HuH-7.5 (cell line): ENCODE results near the gene DPYD.
A peak's percentile ranks its signal among the peaks of the same experiment; 100 is the strongest.

Experiments used
- DNase-seq: peaks from one replicate; pipeline ENCODE4 v3.0.0; 2011; ENCODE audit warnings: low spot score

DPYD gene

GRCh38 chr1:97920832-97921571, at the start of gene DPYD:
Gene DPYD (minus strand): TSS chr1:97921034. CDS start chr1:97920922, 112 bp downstream.
- peak; percentile 48 for DNase-seq

DNA sequence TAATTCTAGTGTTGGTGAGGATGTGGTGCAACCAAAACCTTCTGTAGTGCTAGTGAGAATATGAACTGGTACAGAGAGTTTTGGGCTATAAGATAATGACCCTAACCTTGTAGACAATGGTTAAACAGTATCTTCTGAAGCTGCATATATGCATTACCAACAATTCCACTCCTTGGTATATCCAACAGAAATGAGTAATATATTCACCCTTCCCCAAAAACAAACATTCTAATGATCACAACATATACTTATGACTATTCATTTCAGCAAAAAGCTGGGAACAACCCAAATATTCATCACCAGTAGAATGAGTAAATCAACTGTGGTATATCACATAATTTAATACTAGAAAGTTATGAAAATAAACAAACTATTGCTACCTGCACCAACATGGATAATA, 39.6 kb upstream of the DPYD start:
- DNase-seq = no peak

DNA sequence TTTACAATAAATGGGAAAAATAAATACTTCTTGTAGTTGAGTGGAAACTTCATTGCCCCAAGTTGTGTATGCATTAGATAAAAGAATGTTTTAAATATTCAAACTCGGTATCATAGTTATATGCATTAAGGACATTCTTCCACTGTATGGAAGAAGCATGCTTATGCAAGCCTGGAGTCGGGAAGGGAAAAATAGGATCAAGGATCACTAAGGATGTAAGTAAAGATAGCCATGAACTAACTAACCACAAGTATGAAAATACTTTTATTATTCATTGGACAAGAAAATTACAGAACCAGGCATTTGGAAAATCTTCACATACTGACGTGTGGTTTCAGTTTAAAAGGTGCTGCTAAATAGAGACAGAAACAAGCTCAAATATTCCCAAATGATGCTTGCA, 26.9 kb upstream of the DPYD start:
- no peak for DNase-seq

GRCh38 chr1:97943354-97943753, 22.5 kb upstream of the DPYD start:
- DNase-seq = no peak

DNA sequence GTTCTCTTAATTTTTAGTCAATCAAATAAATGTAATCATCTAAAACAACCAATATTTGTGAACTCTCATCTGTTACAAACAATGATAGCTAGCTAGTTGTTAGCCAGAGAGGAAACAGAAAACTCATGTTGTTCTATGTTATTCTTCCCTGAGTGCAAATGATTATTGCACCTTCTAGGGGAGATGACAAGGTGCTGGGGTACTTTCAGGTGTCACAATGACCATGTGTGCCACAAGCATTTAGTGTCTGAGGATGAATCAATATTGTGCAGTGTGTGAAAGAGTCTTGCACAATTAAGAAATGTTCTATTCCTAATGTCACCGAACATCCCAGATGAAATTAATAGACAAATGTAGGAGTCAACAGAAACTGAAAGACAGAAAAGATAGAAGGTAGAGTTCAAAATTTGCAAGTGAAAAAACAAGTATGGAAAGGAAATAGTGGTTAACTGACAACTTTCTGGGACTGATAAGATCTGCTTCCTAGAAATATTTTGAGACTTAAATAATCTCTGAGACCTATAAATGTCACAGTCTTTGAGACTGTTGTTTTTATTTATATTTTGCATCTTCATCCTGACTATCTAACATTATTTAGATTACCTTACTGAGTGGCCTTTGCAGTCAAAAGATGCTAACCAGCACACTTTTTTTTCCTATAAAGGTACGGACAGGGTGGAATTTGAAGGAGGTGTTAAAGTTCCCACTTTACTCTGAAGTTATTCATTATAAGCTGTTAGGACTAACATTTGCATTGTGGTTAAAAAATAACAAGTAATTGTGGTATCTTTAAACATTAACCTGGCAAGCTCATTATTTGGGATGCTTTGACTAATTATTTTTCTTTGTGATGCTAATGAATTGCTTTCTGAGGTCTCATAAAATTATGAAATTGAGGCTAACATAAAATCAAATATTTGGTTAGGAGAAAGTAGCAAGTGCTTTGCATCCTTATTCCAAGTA, 21.6 kb upstream of the DPYD start:
- DNase-seq = no peak

GRCh38 chr1:97938285-97938642, 17.4 kb upstream of the DPYD start:
- no peak for DNase-seq

DNA sequence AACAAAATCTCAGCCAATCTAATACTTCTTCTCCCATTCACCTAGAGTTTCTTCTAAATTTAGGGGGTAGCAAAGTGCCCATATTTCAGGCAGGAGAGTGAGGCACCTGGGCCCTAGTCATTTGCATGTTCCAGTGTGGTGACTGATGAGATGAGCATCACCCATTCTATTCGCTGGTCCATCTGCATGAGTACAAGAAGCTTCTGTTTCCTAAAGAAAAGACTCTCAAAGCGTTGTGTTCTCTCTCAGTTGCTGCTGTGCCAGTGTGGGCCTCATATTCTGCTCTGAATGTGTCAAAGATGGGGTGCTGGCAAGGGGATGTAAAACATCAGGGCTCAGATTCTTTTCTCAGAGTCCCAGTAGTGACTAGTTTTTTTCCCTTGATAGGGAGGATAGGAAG, 16.1 kb upstream of the DPYD start:
- DNase-seq = no peak

- DNase-seq = no peak
Measured at GRCh38 chr1:97934491-97934890, 13.7 kb upstream of the DPYD start.

GRCh38 chr1:97929874-97930851, 9.3 kb upstream of the DPYD start:
- DNase-seq = peak; percentile 15

- DNase-seq = no peak
Measured at GRCh38 chr1:97926017-97926708, 5.3 kb upstream of the DPYD start.

- no peak for DNase-seq
Measured at GRCh38 chr1:97925151-97925550, 4.3 kb upstream of the DPYD start.

DNA sequence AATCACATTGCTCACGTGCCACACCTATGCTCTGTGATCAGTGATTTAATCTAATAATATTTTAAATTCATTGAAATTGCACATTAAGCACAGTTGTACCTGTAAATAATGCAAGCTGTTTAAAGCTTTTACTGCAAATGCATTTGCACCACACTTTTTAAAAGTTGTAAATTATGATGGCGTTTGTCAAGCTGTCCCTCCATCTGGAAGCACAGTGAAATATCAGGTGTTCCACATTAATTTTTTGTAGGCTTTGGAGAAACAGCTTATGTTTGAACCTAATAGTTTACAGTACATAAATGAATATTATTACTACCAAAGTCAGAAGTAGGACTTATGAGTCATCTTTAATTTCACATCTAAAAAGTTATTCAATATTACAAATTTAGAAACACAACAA, 3.0 kb upstream of the DPYD start:
- no peak for DNase-seq

DNA sequence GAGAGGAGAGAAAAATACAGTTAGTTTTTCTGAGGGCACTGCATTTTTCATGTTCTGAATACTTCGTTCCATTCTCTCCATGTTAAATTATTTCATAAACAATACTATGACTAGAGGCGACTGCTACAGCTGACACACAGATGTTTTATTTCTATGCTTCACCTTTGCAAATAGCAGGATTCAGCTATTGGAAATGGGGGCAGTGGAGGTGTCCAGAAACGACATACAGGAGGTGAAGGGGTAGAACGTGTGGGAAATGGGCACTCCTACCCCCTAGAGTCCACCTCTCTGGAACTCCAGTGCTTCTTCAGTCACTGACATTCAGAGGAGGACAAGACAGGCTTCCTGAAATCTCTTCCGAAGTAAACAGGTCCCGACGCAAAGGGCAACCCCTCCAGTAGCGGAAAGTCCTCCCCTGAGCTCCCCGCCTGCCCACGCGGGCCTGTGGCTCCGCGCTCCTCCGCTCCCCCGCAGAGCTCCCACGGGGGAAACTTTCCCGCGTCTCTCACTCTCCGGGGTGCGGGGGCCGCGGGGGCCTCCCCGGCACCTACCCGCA, 480 bp downstream of the DPYD start:
- peak; percentile 13 for DNase-seq

DNA sequence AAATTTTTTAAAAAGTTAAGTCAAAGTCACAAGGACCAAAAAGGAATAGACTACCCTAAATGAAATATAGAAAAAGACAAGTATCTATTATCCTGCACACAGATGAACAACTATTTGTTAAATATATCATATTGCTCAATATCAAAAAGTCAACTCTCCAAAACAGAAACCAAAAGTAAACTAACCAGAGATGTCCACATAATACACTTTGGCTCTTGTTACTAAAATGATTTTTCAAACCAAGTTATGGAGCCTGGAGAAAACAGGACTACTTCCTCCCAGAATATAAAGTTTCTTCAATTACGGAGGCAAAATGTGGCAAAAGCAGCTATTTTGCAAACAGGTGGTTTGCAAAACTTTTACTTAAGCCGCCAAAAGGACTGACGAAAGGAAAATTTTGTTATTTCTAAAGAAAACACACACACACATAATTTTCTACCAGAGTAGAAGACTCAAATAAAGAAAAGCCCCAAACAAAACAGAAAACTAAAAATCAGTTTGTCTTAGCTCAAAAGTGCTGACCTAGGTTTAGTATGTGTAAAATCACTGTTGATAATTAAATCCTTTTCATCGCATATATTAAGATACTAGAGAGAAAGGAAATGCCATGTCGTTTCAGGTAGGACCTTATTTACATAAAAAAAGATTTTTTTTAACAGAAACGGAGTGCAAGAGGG, 1.1 kb downstream of the DPYD start:
- DNase-seq = no peak

DNA sequence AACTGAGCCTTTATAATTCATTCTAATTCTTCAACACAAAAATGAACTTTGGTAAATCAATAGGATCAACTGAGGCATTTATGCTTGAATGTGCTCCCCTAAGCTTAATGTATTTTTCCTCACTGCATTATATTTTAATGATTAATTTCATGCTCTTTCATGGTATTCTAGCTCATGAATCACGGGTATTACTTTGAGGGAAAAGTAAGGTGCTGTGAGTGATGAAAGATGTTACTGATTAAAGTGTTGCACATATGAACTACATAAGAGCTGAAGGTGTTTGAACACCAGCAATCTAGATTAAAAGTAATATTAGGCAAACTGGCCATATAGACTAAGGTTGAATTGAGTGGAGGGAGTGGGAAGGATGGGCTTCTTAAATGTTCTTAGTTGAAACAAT, 1.9 kb downstream of the DPYD start:
- no peak for DNase-seq

GRCh38 chr1:97913506-97914139, 7.2 kb downstream of the DPYD start:
- DNase-seq = no peak

- DNase-seq = no peak
Measured at GRCh38 chr1:97911266-97912215, 9.3 kb downstream of the DPYD start.

- DNase-seq = no peak
Measured at GRCh38 chr1:97909266-97909665, 11.6 kb downstream of the DPYD start.

DNA sequence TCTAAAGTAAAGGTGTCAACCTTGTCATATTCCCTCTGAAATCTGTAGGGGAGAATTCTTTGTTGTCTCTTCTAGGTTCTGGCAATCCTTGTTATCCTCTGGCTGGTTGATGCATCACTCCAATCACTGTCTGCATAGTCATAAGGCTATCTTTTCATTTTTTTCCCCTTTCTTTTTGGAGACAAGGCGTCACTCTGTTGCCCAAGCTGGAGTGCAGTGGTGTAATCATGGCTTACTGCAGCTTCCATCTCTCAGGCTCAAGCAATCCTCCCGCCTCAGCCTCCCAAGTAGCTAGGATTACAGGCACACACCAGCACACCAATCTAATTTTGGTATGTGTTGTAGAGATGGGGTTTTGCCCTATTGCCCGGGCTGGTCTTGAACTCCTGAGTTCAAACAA, 12.9 kb downstream of the DPYD start:
- DNase-seq = no peak
